Choroid plexus epithelial cell (primary cell): ENCODE data around the gene CRISPLD2.
"Not testable (repeated sequence)": the region's sequence is repeated elsewhere in the genome, so short reads cannot be mapped to it uniquely, and the experiment has no call there.

Source experiments
- DNase-seq: peaks from one replicate; pipeline ENCODE4 v3.0.0-alpha.2; 2010; ENCODE audit warnings: low read depth
- H3K4me3 ChIP-seq: 2 replicates; pipeline ENCODE4 v1.5.1; 2011; ENCODE audit warnings: low read depth, mild to moderate bottlenecking, control low read depth, low read length, moderate library complexity
- TF ChIP-seq, protein P1 (sequence below): conservative IDR thresholded peaks from 2 replicates; pipeline ENCODE4 v1.5.1; 2011; ENCODE audit warnings: low read depth, mild to moderate bottlenecking, control low read depth, inconsistent platforms, low read length, moderate library complexity

CRISPLD2 gene

DNA sequence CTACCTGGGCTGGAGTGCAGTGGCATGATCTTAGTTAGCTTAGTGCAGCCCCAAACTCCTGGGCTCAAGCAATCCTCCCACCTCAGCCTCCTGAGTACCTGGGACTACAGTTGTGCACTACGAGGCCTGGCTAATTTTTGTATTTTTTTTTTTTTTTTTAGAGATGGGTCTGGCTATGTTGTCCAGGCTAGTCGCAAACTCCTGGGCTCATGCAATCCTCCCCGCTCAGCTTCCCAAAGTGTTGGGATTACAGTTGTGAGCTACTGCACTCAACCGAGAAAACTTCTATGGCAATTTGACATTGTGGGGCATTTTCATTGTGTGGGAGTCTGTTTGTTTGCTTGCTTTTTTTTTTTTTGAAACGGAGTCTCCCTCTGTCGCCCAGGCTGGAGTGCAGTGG is 30.0 kb downstream of the CRISPLD2 start:
- TF ChIP-seq, protein P1, sequence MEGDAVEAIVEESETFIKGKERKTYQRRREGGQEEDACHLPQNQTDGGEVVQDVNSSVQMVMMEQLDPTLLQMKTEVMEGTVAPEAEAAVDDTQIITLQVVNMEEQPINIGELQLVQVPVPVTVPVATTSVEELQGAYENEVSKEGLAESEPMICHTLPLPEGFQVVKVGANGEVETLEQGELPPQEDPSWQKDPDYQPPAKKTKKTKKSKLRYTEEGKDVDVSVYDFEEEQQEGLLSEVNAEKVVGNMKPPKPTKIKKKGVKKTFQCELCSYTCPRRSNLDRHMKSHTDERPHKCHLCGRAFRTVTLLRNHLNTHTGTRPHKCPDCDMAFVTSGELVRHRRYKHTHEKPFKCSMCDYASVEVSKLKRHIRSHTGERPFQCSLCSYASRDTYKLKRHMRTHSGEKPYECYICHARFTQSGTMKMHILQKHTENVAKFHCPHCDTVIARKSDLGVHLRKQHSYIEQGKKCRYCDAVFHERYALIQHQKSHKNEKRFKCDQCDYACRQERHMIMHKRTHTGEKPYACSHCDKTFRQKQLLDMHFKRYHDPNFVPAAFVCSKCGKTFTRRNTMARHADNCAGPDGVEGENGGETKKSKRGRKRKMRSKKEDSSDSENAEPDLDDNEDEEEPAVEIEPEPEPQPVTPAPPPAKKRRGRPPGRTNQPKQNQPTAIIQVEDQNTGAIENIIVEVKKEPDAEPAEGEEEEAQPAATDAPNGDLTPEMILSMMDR: no peak
- no peak for DNase-seq
- no peak overlapping the region for H3K4me3 ChIP-seq

DNA sequence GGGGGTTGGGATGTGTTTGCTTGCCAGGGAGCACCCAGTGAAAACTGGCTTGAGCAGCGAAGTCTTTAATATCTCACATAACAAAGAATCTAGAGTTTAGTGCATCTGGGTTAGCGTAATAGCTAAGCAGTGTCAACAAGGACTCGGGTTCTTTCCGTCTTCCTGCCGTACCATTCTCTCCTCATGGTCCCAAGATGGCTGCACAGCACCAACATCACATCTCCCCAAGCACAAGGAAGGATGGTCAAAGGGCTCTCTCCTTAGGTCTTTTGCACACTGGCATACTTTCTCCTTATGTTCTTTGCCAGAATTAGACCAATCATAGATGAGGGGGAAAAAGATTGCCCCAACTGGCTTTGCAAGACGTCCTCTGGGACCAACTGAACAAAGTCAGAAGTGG is 30.9 kb downstream of the CRISPLD2 start:
- H3K4me3 ChIP-seq: no peak overlapping the region
- TF ChIP-seq, protein P1: no peak
- no peak for DNase-seq

DNA sequence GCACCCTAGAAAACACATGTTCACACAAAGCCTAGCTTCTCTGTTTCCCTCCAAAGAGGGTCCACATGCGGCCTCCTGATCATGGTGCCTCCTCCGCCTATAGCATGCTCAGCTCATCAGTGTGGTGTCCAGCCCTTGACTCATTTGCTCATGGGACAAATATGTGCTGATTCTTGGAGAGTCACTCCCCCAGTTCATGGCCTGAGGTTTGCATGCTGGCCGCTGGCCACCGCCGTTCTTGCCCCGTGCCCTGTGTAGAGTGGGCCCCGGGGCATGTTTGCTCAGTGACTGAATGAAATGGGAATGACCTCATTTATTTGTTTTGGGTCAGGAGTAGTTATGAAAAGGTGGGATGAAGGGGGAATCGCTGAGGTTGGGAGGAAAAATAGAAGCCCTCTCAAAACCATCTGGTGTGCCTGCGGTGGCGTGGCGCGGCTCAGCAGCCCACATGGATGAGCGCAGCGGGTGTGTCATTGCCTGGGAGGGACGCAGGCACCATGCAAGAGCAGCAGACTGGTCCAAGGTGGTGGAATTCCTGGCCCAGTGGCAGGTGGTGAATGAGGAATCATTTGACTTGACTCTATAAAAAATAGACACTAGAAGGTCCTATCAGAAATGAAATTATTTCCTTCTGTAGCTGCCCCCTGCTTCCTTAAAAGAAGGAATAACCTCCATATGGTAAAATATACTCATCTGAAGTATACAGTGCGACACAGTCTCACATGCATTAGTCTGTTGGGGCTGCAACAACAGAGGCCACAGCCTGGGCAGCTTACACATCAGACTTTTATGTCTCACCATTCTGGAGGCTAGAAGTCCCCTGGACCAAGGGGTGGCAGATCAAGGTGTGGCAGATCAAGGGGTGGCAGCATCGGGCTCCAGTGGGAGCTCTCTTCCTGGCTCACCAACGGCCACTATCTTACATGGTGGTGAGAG is 31.7 kb downstream of the CRISPLD2 start:
- TF ChIP-seq, protein P1: no peak
- peak; percentile 93 for DNase-seq
- H3K4me3 ChIP-seq: no peak overlapping the region

DNA sequence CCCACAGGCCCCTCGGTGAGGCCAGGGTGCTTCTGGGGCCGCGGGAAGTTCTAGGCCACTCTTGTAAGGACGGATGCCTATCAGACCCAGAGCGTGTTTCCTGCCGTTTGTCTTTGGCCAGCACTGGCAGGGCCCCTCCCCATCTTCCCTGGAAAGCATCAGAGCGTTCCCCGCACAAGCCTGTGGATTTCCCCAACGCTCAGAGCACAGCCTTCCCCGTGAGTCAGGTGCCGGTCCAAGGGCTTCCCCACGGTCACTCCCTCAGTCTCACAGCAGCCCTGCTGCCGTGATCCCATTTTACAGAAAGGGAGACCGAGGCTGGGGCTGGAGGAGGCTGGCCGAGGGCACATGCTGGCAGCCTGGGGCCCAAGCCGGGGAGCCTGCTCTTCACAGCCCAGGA is 33.7 kb downstream of the CRISPLD2 start:
- DNase-seq: no peak
- TF ChIP-seq, protein P1: no peak
- no peak overlapping the region for H3K4me3 ChIP-seq

DNA sequence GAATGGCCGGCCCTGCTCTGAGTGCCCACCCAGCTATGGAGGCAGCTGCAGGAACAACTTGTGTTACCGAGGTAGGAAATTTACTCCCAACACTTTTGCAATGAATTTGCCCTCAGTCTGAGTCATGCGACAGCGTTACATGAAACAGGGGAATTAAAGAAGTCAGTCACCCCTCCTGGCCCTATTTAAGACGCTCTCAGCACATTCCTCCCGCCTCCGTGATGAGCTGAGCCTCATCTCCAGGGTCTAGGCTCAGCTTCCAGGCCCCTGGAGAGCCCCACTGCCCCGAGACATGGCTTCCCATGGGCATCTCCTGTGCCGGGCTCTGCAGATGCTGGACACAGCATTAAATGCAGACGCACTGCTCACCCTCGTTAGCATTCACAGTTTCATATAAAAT is 35.0 kb downstream of the CRISPLD2 start:
- peak; percentile 78 for DNase-seq
- no peak overlapping the region for H3K4me3 ChIP-seq
- TF ChIP-seq, protein P1: no peak

DNA sequence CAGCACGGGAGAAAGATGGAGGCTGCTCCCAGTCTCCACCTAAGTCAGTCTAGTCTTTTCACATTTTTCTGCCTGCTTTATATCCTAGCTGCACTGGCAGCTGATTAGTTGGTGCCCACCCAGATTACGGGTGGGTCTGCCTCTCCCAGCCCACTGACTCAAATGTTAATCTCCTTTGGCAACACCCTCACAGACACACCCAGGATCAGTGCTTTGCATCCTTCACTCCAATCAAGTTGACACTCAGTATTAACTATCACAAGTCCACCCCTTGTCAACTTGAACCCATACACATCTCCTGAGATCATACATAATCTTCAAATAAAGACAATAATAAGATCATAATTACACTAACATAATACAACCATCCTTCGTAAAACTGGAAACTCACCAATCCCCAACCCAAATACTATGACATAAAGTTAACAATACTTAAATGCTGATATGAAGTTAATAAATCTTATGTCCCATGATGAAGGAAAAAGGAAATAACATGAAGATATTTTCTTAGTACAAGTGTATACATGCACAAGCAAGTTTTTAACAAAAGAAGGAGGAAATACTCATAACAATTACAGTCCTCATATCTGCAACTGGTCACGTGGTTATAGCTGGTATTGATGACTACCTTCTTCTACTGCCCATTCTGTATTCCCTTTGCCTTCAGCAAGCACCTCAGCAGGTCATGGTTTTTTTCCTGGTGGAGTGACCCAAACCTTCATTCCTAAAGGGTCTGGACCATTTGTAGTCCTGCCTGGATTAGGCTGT is 35.8 kb downstream of the CRISPLD2 start:
- not testable (repeated sequence) for DNase-seq, H3K4me3 ChIP-seq

DNA sequence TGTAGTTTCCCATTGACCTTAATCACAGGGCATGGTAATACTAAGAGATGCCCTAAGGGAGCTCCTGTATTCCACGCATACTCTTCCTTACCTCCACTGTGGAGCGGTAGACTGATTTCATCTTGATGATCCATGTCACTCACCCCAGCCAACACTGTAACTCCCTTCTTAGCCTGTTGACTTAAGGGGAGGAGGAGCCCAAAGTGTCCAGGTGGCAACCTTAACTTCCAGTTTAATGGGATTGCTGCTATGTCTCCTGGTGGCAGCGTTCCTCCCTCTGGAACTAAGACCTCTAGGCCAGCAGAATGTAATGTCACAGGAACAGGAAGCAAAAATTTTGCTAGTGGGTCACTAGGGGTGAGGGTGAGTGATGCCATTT is 36.4 kb downstream of the CRISPLD2 start:
- not testable (repeated sequence) for DNase-seq, H3K4me3 ChIP-seq

DNA sequence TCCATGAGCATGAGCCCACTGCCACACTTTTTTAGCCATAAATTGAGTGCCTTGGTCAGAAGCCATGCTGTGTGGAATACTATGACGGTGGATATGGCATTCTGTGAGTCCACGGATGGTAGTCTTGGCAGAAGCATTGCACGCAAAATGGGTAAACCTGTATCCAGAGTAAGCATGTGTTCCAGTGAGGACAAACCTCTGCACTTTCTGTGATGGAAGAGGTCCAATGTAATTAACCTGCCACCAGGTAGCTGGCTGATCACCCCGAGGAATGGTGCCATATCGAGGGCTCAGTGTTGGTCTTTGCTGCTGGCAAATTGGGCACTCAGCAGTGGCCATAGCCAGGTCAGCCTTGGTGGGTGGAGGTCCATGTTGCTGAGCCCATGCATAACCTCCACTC is 37.0 kb downstream of the CRISPLD2 start:
- DNase-seq, H3K4me3 ChIP-seq: not testable (repeated sequence)
